PC-3 (cell line): ENCODE results near the gene SARNP. TPM values are rescaled to one million over a fixed set of nuclear protein-coding genes. Genes with fewer than 3 reads are reported as not detected.

ENCODE experiments used
- ATAC-seq: fragments of 200-7000 bp; cut with Tn5 transposase; 2 replicates; pipeline ENCODE4 v1.9.1; 2020; ENCODE audit warnings: mild to moderate bottlenecking, moderate library complexity
- BruUV-seq: library from RNA; stranded (reverse); fragments of 400-500 nt; replicated peaks from 2 replicates; lab custom pipeline; 2021; lab: Mats Ljungman, UMichigan
- CTCF ChIA-PET: fragments of 300-600 bp; sonication (Branson Sonifier 250); formaldehyde crosslinking; loops from one replicate; lab custom pipeline; 2022; ENCODE audit warnings: antibody characterized with exemption; lab: Charles Lee
- POLR2A ChIA-PET: fragments of 300-600 bp; sonication (Branson Sonifier 250); formaldehyde crosslinking; loops from one replicate; lab custom pipeline; 2022; ENCODE audit warnings: antibody characterized with exemption; ENCODE audit not compliant: unreplicated experiment; lab: Charles Lee
- DNase-seq: peaks from one replicate; pipeline ENCODE4 v3.0.0-alpha.2; 2015
- H2AFZ ChIP-seq: fragments of 300-600 bp; sonication (generic); 2 replicates; pipeline ENCODE4 v1.6.0; 2016; ENCODE audit warnings: antibody characterized with exemption, low read length
- H3F3A ChIP-seq: fragments of 300-600 bp; sonication (generic); one replicate; pipeline ENCODE4 v1.6.0; 2017; ENCODE audit warnings: antibody characterized with exemption, low read length, control low read depth, mild to moderate bottlenecking; ENCODE audit not compliant: unreplicated experiment
- H3K27ac ChIP-seq: fragments of 300-600 bp; sonication (generic); 2 replicates; pipeline ENCODE4 v1.5.1; 2016; ENCODE audit warnings: mild to moderate bottlenecking, low read length
- H3K27me3 ChIP-seq: fragments of 300-600 bp; sonication (generic); 2 replicates; pipeline ENCODE4 v1.6.1; 2016; ENCODE audit warnings: low read length, mixed read lengths
- H3K36me3 ChIP-seq: fragments of 300-600 bp; sonication (generic); 2 replicates; pipeline ENCODE4 v1.6.1; 2016; ENCODE audit warnings: low read depth, mixed run types, low read length, mixed read lengths
- H3K4me1 ChIP-seq: fragments of 300-600 bp; sonication (generic); 2 replicates; pipeline ENCODE4 v1.5.1; 2016; ENCODE audit warnings: low read length; ENCODE audit not compliant: insufficient read depth
- H3K4me2 ChIP-seq: fragments of 300-600 bp; sonication (generic); 2 replicates; pipeline ENCODE4 v1.6.0; 2016; ENCODE audit warnings: low read length
- H3K4me3 ChIP-seq: fragments of 300-600 bp; sonication (generic); 2 replicates; pipeline ENCODE4 v1.5.1; 2016; ENCODE audit warnings: mild to moderate bottlenecking, low read length, mixed read lengths
- H3K79me2 ChIP-seq: fragments of 300-600 bp; sonication (generic); 2 replicates; pipeline ENCODE4 v1.6.1; 2017; ENCODE audit warnings: low read length, mixed read lengths
- H3K9ac ChIP-seq: fragments of 300-600 bp; sonication (generic); 2 replicates; pipeline ENCODE4 v1.6.0; 2016; ENCODE audit warnings: mild to moderate bottlenecking, low read length
- H3K9me2 ChIP-seq: fragments of 300-600 bp; sonication (generic); replicated peaks from 2 replicates; pipeline ENCODE4 v1.6.1; 2016; ENCODE audit warnings: mixed run types, low read length, mixed read lengths
- H3K9me3 ChIP-seq: fragments of 300-600 bp; sonication (generic); 2 replicates; pipeline ENCODE4 v1.6.1; 2016; ENCODE audit warnings: low read length, mixed read lengths
- H4K20me1 ChIP-seq: fragments of 300-600 bp; sonication (generic); 2 replicates; pipeline ENCODE4 v1.6.1; 2016; ENCODE audit warnings: low read length, mixed read lengths
- CTCF ChIP-seq: fragments of 300-600 bp; sonication (generic); conservative IDR thresholded peaks from 2 replicates; pipeline ENCODE4 v1.5.1; 2017; ENCODE audit warnings: antibody characterized with exemption, low read depth, mild to moderate bottlenecking, low read length
- EZH2 ChIP-seq: fragments of 300-600 bp; sonication (generic); IDR thresholded peaks from one replicate; pipeline ENCODE4 v1.6.1; 2017; ENCODE audit warnings: antibody characterized with exemption, mild to moderate bottlenecking, low read length; ENCODE audit not compliant: unreplicated experiment
- EZH2phosphoT487 ChIP-seq: fragments of 300-600 bp; sonication (generic); IDR thresholded peaks from 2 replicates; pipeline ENCODE4 v1.6.1; 2018; ENCODE audit warnings: mild to moderate bottlenecking, antibody characterized with exemption, low read length, borderline replicate concordance
- intact Hi-C: fragments of 100-400 bp; cut with micrococcal nuclease; formaldehyde crosslinking; loops from 2 replicates; pipeline ENCODE4 v1.9.0; 2023
- total RNA-seq: library from RNA; depleted of rRNA; stranded (reverse); fragments of >200 nt; gene quantifications from 2 replicates; pipeline ENCODE4 v1.2.3, GENCODE V29; 2014

SARNP gene
- total RNA-seq, 1 experiment from 2014 or later = 103 TPM

- Histone ChIP-seq H3K4me1 (peaks cover 9% of the 10 kb centered on the region), H3K27ac (no peak overlapping the region), H3K36me3 (no peaks in the 10 kb centered on the region), H3F3A (no peaks in the 10 kb centered on the region), H2AFZ (no peak overlapping the region), H3K9ac (no peak overlapping the region), H3K9me3 (no peaks in the 10 kb centered on the region), H3K4me3 (no peak overlapping the region), H3K4me2 (no peak overlapping the region), H4K20me1 (no peaks in the 10 kb centered on the region), H3K9me2 (no peaks in the 10 kb centered on the region), H3K27me3 (peaks cover 5% of the 10 kb centered on the region; the same call in 1 of the 2 replicates), H3K79me2 (no peaks in the 10 kb centered on the region)
- POLR2A ChIA-PET = no interaction called here
- no peak for TF ChIP-seq EZH2
- no peak for TF ChIP-seq CTCF
- no peak for TF ChIP-seq EZH2phosphoT487
- no TSS peak for BruUV-seq
- intact Hi-C loops = no loop called here
- CTCF ChIA-PET = no interaction called here
- DNase-seq (no peak), ATAC-seq (no peak)
These were observed 27.4 kb upstream of the SARNP start for GRCh38 chr12:55844961-55845360.

GRCh38 chr12:55843431-55843830 lies 25.9 kb upstream of the SARNP start:
- H3K9ac ChIP-seq = no peak overlapping the region

More at GRCh38 chr12:55843431-55843830, 25.9 kb upstream of the SARNP start:
- H3K36me3 ChIP-seq = no peaks in the 10 kb centered on the region
- no peaks in the 10 kb centered on the region for H3K9me3 ChIP-seq
- ATAC-seq (no peak), DNase-seq (no peak)
- H3K27me3 ChIP-seq = no peaks in the 10 kb centered on the region
- ChIA-PET POLR2A (no interaction called here), CTCF (no interaction called here)
- peaks cover 9% of the 10 kb centered on the region for H3K4me1 ChIP-seq
- no TSS peak for BruUV-seq
- no peak overlapping the region for H2AFZ ChIP-seq
- intact Hi-C loops = no loop called here
- no peak overlapping the region for H3K4me3 ChIP-seq
- no peak overlapping the region for H3K27ac ChIP-seq
- H3F3A ChIP-seq = no peaks in the 10 kb centered on the region
- no peaks in the 10 kb centered on the region for H4K20me1 ChIP-seq
- TF ChIP-seq EZH2phosphoT487 (no peak), EZH2 (no peak), CTCF (no peak)
- H3K4me2 ChIP-seq = no peak overlapping the region
- no peaks in the 10 kb centered on the region for H3K9me2 ChIP-seq
- H3K79me2 ChIP-seq = no peaks in the 10 kb centered on the region
